ENCODE data around the gene SPAG8. TPM values are rescaled to one million over a fixed set of nuclear protein-coding genes. Genes with fewer than 3 reads are reported as not detected.

SPAG8 gene
- total and polyA plus RNA-seq, 8 donors = 1.8 to 13.8 (median 8.1) TPM

GRCh38 chr9:35798658-35799374 is 13.2 kb downstream of the SPAG8 start:
- peaks cover 0 to 2% of the 10 kb centered on the region in 2 donors for H3K4me1 ChIP-seq
- no peak overlapping the region for H3K27ac ChIP-seq
- TF ChIP-seq CTCF (IDR thresholded peaks at IDR 0.05) = no peak
- no peaks in the 10 kb centered on the region for H3K9me3 ChIP-seq
- no peaks in the 10 kb centered on the region for H3K27me3 ChIP-seq
- H3K36me3 ChIP-seq = peaks cover 0 to 19% of the 10 kb centered on the region in 2 donors
- DNase-seq (no peak), ATAC-seq (peak; percentile 23)
- H3K4me3 ChIP-seq = no peak overlapping the region
- intact Hi-C loops (cut with DNase I) = no loop called here

DNA sequence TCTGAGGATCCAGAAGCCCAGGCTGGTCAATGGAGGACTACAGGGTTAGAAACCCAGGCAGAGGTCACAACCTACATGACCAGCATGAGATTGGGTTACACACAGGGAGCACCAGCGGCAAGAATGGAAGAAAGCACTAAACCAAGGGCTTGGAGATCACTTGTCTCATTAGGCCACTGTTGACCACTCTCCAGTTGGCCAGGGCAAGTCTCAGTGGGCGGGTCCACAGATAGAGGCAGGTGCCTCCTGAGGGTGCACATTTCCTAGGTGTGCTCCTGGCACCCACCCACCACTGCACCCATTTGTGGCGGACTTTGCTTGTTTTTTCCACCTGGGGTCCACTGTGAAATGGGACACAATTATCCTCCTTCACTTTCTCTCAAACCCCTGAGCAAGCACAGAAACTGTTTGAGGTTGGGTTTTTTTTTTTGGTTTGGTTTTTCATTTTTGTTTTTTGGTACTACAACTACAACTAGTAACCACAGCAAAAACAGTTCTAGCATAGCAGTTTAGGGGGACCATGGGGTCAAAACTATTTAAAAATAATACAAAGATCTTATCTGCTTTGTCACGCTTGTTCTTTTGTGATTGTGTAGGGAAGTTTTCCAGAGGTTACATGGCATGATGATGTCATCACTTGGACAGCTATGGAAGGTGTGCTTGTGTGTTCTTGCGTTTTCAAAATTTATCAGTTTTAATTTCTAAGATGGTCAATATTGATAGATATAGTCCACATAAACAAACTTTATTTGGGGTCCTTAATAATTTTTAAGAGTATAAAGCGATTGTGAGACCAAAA is 14.6 kb downstream of the SPAG8 start:
- Histone ChIP-seq H3K9me3 (no peaks in the 10 kb centered on the region), H3K36me3 (peaks cover 0 to 15% of the 10 kb centered on the region in 2 donors), H3K4me3 (no peak overlapping the region), H3K27ac (no peak overlapping the region), H3K4me1 (peaks cover 3 to 8% of the 10 kb centered on the region in 2 donors), H3K27me3 (no peaks in the 10 kb centered on the region)
- intact Hi-C loops (cut with DNase I) = no loop called here
- no peak for DNase-seq
- no peak for TF ChIP-seq CTCF (IDR thresholded peaks at IDR 0.05)
- ATAC-seq = no peak

GRCh38 chr9:35795695-35796094 is 16.4 kb downstream of the SPAG8 start:
- no peak for TF ChIP-seq CTCF (IDR thresholded peaks at IDR 0.05)
- intact Hi-C loops (cut with DNase I) = no loop called here
- H3K4me1 ChIP-seq = peaks cover 6 to 16% of the 10 kb centered on the region in 2 donors

GRCh38 chr9:35793461-35793860 is 18.6 kb downstream of the SPAG8 start:
- Histone ChIP-seq H3K27ac (no peak overlapping the region), H3K4me3 (no peak overlapping the region), H3K36me3 (no peaks in the 10 kb centered on the region), H3K27me3 (peaks cover 0 to 14% of the 10 kb centered on the region in 2 donors), H3K4me1 (peaks cover 9 to 22% of the 10 kb centered on the region in 2 donors), H3K9me3 (no peaks in the 10 kb centered on the region)
- TF ChIP-seq CTCF (IDR thresholded peaks at IDR 0.05) = no peak
- intact Hi-C loops (cut with DNase I) = no loop called here
- no peak for ATAC-seq
- no peak for DNase-seq

More at GRCh38 chr9:35795695-35796094, 16.4 kb downstream of the SPAG8 start:
- no peak for DNase-seq
- Histone ChIP-seq H3K36me3 (peaks cover 0 to 9% of the 10 kb centered on the region in 2 donors), H3K4me3 (no peak overlapping the region), H3K27ac (no peak overlapping the region), H3K9me3 (no peaks in the 10 kb centered on the region), H3K27me3 (peaks cover 0 to 12% of the 10 kb centered on the region in 2 donors)
- no peak for ATAC-seq

- ATAC-seq = no peak
- TF ChIP-seq CTCF (IDR thresholded peaks at IDR 0.05) = no peak
- H3K27ac ChIP-seq = no peak overlapping the region
- peaks cover 9 to 22% of the 10 kb centered on the region in 2 donors for H3K4me1 ChIP-seq
- intact Hi-C loops (cut with DNase I) = no loop called here
- no peak overlapping the region for H3K4me3 ChIP-seq
- no peak for DNase-seq
- H3K36me3 ChIP-seq = no peaks in the 10 kb centered on the region
- peaks cover 0 to 14% of the 10 kb centered on the region in 2 donors for H3K27me3 ChIP-seq
- no peaks in the 10 kb centered on the region for H3K9me3 ChIP-seq
These were observed 19.2 kb downstream of the SPAG8 start for GRCh38 chr9:35792826-35793225.
